Type B pancreatic cell (in vitro differentiated cells): ENCODE results near the gene REXO4. TPM values are rescaled to one million over a fixed set of nuclear protein-coding genes. Genes with fewer than 3 reads are reported as not detected.

ENCODE experiments used
- DNase-seq: peaks from one replicate; pipeline ENCODE4 v3.0.0; 2021; ENCODE audit warnings: mixed read lengths; ENCODE audit not compliant: unreplicated experiment; ENCODE audit errors: extremely low spot score
- H3K27ac Mint-ChIP-seq: 2 replicates; pipeline ENCODE4 v1.8.0; 2021; ENCODE audit warnings: mild to moderate bottlenecking, mixed read lengths
- H3K27me3 Mint-ChIP-seq: 2 replicates; pipeline ENCODE4 v1.8.0; 2021; ENCODE audit warnings: mixed read lengths
- H3K36me3 Mint-ChIP-seq: 2 replicates; pipeline ENCODE4 v1.8.0; 2021; ENCODE audit warnings: mixed read lengths
- H3K4me1 Mint-ChIP-seq: one replicate; pipeline ENCODE4 v1.8.0; 2021; ENCODE audit warnings: mixed read lengths; ENCODE audit not compliant: unreplicated experiment
- H3K4me3 Mint-ChIP-seq: 2 replicates; pipeline ENCODE4 v1.8.0; 2021; ENCODE audit warnings: mild to moderate bottlenecking, mixed read lengths
- H3K9me3 Mint-ChIP-seq: 2 replicates; pipeline ENCODE4 v1.8.0; 2021; ENCODE audit warnings: mixed read lengths
- total RNA-seq: library from RNA; stranded (reverse); gene quantifications from 2 replicates; pipeline ENCODE4 v1.2.1, GENCODE V29; 2021; ENCODE audit warnings: low replicate concordance
- TF ChIP-seq, protein P1 (sequence below): fragments of 200-600 bp; sonication (generic); conservative IDR thresholded peaks from 2 replicates; pipeline ENCODE4 v1.5.0; 2021; ENCODE audit warnings: antibody characterized with exemption, mild to moderate bottlenecking

The REXO4 gene
- total RNA-seq, 1 donor from 2014 or later: 26.5 TPM

DNA sequence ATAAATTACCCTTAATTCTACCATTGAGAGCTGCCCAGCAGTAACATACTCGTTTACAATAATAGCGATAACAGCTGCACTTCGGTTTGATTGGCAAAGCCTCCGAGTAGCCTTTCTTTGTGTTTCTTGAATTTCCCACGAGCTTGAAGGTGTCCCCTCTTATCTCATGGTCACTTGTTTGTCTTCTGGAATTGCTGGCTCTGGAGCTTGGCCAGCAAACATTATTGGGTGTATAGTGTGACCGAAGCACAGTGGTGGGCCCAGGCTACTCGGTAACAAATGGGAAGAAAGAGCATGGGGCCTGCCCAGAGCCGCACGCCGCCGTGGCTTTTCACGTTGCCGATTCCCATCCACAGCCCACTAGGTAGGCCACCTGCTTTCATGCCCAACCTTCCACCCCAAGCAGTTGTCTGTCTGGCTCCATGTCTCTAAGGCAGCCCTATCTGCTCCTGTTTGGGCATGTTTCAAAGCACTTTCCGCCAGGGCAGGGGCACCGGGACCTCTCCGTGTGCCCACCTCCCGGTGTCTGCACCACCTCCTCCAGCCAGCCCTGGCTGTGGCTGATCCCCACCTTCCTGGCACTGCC is 33.0 kb downstream of the REXO4 start:
- Mint-ChIP-seq H3K36me3 (no peaks in the 10 kb centered on the region), H3K27me3 (no peaks in the 10 kb centered on the region), H3K27ac (no peak overlapping the region), H3K4me3 (no peak overlapping the region), H3K9me3 (no peaks in the 10 kb centered on the region), H3K4me1 (no peaks in the 10 kb centered on the region)
- DNase-seq: no peak
- TF ChIP-seq, protein P1, sequence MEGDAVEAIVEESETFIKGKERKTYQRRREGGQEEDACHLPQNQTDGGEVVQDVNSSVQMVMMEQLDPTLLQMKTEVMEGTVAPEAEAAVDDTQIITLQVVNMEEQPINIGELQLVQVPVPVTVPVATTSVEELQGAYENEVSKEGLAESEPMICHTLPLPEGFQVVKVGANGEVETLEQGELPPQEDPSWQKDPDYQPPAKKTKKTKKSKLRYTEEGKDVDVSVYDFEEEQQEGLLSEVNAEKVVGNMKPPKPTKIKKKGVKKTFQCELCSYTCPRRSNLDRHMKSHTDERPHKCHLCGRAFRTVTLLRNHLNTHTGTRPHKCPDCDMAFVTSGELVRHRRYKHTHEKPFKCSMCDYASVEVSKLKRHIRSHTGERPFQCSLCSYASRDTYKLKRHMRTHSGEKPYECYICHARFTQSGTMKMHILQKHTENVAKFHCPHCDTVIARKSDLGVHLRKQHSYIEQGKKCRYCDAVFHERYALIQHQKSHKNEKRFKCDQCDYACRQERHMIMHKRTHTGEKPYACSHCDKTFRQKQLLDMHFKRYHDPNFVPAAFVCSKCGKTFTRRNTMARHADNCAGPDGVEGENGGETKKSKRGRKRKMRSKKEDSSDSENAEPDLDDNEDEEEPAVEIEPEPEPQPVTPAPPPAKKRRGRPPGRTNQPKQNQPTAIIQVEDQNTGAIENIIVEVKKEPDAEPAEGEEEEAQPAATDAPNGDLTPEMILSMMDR: no peak

DNA sequence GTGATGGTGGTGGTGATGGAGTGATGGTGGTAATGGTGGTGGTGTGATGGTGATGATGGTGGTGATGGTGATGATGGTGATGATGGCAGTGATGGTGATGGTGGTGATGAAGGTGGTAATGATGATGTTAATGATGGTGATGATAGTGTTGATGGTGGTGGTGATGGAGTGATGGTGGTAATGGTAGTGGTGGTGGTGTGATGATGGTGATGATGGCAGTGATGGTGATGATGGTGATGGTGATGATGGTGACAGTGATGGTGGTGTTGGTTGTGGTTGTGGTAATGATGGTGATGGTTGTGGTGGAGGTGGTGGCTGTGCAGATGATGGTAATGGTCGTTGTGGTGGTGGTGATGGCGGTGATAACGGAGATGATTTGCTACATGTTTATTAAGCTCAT is 34.4 kb downstream of the REXO4 start:
- no peak for DNase-seq
- no peak overlapping the region for H3K27ac Mint-ChIP-seq
- no peaks in the 10 kb centered on the region for H3K27me3 Mint-ChIP-seq
- no peaks in the 10 kb centered on the region for H3K9me3 Mint-ChIP-seq
- TF ChIP-seq, protein P1: no peak
- H3K4me1 Mint-ChIP-seq: no peaks in the 10 kb centered on the region
- H3K36me3 Mint-ChIP-seq: no peaks in the 10 kb centered on the region
- H3K4me3 Mint-ChIP-seq: no peak overlapping the region

DNA sequence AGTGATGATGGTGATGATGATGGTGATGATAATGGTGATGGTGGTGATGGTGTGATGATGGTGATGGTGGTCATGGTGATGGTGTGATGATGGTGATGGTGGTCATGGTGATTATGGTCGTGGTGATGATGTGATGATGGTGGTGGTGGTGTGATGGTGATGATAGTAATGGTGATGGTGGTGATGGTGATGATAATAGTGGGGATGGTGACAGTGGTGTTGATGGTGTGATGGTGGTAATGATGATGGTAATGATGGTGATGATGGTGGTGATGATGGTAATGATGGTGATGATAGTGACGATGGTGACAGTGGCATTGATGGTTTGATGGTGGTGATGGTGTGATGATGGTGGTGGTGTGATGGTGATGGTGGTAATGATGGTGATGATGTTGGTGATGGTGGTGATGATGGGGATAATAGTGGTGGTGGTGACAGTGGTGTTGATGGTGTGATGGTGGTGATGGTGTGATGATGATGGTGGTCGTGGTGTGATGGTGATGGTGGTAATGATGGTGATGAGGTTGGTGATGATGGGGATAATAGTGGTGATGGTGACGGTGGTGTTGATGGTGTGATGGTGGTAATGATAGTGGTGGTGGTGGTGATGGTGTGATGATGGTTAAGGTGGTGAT is 35.2 kb downstream of the REXO4 start:
- TF ChIP-seq, protein P1: no peak
- H3K36me3 Mint-ChIP-seq: no peaks in the 10 kb centered on the region

DNA sequence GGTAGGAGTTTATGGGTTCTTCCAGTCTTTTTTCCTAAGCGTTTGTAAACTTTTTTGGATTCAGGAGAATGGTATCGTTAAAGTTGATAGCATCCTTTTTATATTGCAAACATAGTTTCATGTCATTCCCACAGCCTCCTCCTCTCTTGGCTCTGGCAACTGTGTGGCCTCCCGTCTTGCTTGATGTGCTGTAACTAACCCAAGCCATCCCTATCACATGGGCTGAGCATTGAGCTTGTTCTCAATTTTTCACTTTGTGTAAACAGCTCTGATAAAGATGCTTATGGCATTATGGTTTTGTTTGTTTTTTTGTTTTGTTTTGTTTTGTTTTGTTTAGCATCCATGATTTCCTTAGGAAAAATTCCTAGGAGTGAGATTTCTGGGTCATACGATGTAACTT is 37.1 kb downstream of the REXO4 start:
- H3K36me3 Mint-ChIP-seq: no peaks in the 10 kb centered on the region
- TF ChIP-seq, protein P1: no peak
- DNase-seq: no peak
- H3K27me3 Mint-ChIP-seq: no peaks in the 10 kb centered on the region
- no peaks in the 10 kb centered on the region for H3K4me1 Mint-ChIP-seq
- no peaks in the 10 kb centered on the region for H3K9me3 Mint-ChIP-seq
- H3K4me3 Mint-ChIP-seq: no peak overlapping the region
- no peak overlapping the region for H3K27ac Mint-ChIP-seq

More for the DNA sequence above, 35.2 kb downstream of the REXO4 start:
- Mint-ChIP-seq H3K9me3 (no peaks in the 10 kb centered on the region), H3K27ac (no peak overlapping the region), H3K27me3 (no peaks in the 10 kb centered on the region), H3K4me3 (no peak overlapping the region), H3K4me1 (no peaks in the 10 kb centered on the region)
- no peak for DNase-seq

DNA sequence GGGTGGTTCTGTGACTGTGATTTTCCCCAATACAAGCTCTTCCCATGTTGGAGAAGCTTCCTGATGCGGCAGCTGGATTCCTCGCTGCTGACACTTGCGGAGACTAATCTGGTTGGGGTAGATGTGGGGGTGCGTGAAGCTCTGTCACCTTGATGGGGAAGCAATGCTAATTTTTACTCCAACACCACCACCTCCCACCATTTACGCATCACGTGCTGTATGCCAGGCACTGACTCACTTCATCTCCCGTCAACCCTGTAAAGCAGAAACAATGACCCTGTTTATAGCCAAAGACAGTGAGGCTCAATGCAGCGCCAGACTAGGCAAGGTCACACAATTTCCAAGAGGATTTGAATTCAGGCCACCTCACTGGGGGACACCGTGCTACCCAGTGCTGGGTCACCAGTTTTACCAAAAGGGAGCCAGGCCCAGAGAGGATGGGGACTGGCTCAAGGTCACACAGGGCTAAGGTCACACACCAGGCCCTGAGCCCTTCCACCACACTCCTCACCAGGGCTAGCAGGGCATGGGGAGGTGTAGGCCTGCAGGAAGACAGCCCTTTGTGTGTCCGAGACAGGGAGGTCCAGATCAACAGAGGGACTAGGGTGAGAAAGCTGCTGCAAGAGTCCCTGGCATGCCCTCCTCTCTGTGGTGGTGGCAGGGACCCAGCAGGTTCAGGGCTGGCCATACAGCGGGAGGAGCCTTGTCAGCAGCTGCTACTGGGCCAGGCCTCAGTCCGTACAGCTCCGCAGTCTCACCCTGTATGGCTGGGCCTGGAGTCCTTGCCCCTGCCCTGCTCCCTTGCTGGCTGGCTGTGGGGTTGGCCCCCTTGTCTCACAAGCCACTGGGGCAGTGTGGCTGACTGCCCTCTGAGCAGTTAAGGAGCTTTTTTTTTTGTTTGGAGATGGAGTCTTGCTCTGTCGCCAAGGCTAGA is 38.4 kb downstream of the REXO4 start:
- peaks cover 7% of the 10 kb centered on the region for H3K4me1 Mint-ChIP-seq
- no peaks in the 10 kb centered on the region for H3K9me3 Mint-ChIP-seq
- H3K4me3 Mint-ChIP-seq: no peak overlapping the region
- peaks cover 4% of the 10 kb centered on the region for H3K36me3 Mint-ChIP-seq
- no peak overlapping the region for H3K27ac Mint-ChIP-seq
- no peaks in the 10 kb centered on the region for H3K27me3 Mint-ChIP-seq
- TF ChIP-seq, protein P1: no peak
- DNase-seq: no peak
